Frontal cortex (tissue), 4 donors: ENCODE data around the gene PPFIA4. TPM values are rescaled to one million over a fixed set of nuclear protein-coding genes. Genes with fewer than 3 reads are reported as not detected.

ENCODE experiments used
- DNase-seq, 2 donors: peaks; one replicate each; pipeline ENCODE4 v3.0.0; 2012; ENCODE audit warnings: low spot score in 2 of 2
- FAIRE-seq: peaks from 2 replicates; lab custom pipeline; 2012; peaks lifted over from hg19 to GRCh38; lab: Jason Lieb, UNC
- total RNA-seq: library from RNA; depleted of rRNA; stranded (reverse); fragments of >200 nt; gene quantifications from one replicate; pipeline ENCODE4 v1.2.3, GENCODE V29; 2014
- donor health status: control.
- donor health status: control.
- donor health status: control.

PPFIA4 gene
- total RNA-seq, 1 donor from 2014 or later = 12.6 TPM

DNA sequence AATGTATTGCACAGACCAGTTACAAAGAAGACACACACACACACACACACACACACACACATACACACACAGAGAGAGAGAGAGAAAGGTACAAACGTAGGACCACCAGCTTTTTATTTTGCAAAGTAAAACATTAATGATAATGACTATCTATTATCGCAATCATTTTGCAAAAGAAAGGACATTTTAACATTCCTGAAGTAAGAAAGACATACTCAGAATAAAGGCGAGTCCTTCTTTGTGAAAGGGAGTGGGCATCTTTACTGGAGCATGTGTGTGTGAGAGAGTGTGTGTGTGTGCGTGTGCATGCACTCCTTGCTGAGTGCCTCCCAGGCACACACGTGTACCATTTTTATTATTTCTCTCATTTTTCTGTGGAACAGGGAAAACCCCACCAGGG lies 28.4 kb downstream of the PPFIA4 start:
- DNase-seq (no peak), FAIRE-seq (no peak)

DNA sequence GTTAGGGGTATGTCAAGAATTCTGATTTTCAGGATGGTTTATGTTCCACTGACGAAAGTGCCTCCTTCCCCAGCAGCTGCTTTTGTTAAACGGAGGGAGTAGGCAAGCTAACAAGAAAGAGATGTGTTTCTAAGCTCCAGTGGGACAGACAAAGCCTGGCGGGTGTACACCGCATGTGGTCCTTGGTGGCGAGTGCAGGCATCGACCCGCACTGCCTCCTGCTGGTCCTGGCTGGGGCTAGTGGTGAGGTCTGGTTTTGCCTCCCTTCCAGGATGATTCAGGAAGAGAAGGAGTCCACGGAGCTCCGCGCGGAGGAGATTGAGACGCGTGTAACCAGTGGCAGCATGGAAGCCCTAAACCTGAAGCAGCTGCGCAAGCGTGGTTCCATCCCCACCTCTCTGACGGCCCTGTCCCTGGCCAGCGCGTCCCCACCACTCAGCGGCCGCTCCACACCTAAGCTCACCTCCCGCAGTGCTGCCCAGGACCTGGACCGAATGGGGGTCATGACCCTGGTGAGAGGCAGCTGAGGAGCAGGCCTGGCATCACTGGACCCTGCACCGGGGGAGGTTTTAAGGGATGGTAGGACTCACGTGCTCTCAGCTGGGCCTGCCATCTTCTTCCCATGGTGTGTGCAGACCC lies 29.0 kb downstream of the PPFIA4 start:
- FAIRE-seq = no peak

DNA sequence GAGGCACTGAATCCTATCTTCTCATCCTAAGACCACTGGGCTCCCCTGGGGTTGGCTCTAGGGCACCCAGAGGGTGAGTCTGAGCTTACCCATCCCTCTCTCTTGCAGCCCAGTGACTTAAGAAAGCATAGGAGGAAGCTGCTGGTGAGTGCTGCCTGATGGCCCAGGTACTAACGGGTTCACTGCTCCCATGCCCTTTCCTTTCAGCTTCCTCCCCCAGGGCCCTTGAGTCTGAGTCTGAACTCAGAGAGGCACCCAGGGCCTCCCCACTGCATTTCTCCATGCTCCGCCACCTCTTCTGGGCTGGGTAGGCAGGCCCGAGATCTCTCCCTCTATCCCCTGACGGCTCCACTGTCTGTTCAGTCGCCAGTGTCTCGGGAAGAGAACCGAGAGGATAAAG lies 29.7 kb downstream of the PPFIA4 start:
- no peak for DNase-seq
- no peak for FAIRE-seq

More for the DNA sequence above, 29.0 kb downstream of the PPFIA4 start:
- DNase-seq = no peak

DNA sequence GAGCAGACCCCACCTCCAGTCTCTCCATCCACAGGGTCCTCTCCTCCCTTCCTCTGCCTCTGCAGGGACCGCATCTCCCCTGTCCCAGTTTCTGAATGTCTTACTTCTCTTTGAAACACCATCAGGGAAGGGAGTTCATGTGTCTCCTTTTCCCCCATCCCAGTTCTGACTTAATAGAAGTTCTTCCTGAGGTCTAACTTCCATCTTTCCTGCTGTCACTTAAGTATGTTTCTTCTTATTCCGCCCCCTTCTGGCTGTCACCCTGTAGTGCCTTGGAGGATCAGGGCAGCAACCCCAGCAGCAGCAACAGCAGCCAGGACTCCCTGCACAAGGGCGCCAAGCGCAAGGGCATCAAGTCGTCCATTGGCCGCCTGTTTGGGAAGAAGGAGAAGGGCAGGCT lies 30.2 kb downstream of the PPFIA4 start:
- no peak for FAIRE-seq
- DNase-seq = no peak

DNA sequence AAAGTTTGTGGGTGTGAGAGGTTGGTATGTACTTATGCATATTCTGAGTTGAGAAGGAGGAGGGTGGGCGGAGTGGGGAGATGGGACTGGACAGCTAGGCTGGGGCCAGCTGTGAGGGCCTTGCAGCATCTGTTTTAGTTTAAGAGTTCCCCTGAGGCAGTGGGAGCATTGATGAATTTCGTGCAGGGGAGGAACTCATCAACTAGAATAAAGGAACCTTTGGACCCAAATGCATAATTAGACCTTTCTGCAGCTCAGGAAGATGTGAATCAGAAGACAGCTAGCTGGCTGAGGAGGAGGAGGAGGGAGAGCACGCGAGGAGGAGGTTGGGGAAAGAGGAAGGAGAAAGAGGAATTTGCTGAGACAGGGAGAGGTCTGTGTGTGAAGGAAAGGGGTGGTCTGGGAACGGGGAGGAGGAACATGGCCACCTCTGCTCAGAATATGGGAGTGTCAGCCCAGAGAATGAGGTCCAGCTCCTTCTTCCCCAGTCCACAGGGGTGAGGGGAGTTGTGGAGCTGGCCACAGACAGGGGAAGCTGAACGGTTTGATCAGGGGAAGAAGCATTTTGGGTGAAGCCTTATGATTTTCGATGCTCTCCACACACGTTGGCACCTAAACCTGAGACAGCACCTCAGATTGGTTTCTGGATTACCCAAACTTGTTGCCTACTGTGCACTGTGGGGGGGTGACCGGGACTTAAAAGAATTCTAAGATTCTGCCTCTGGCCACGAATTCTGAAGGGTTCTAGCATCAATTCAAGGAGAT lies 31.8 kb downstream of the PPFIA4 start:
- FAIRE-seq = no peak
- DNase-seq = no peak

DNA sequence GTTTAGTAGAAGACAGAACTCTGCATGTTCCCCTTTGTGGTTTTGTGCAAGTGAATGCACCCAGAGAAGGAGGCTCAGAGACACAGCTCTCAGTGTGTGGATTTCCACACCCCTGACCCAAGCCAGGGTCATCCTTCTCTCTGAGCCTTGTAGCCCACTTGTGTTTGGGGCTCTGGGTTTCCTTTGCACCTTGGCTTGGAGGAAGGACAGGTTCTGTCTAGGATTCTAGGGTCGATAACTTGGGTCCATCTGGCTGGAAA lies 32.3 kb downstream of the PPFIA4 start:
- DNase-seq (no peak), FAIRE-seq (no peak)

DNA sequence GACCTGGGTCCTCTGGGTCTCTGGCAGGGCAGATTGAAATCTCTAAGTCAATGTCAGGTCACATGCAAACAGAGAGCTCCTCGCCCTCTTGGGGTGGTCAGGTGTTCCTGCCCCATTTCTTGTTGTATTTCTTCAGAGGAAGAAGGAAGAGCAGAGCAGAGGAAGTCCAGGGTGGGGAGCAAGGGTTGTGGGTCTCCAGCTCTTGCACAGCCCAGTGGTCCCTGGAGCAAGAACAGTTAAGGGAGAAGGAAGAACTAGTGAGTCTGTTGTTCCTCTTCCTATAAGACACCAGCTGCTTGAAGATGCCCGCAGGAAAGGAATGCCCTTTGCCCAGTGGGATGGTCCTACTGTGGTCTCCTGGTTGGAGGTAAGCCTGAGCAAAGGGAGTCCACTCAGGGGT lies 33.2 kb downstream of the PPFIA4 start:
- FAIRE-seq (no peak), DNase-seq (no peak)

DNA sequence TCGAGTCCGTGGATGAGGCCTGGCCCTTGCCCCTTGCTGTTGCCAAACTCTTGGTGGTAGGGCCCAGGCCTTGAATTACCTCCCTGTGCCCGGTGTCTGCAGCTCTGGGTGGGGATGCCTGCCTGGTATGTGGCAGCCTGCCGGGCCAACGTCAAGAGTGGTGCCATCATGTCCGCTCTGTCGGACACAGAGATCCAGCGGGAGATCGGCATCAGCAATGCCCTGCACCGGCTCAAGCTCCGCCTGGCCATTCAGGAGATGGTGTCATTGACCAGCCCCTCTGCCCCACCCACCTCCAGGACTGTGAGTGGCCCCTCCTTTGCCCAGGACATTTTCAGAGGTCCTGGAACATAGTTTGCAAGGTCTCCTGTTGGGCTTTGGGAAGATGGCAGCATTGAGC lies 33.8 kb downstream of the PPFIA4 start:
- DNase-seq (no peak), FAIRE-seq (no peak)

DNA sequence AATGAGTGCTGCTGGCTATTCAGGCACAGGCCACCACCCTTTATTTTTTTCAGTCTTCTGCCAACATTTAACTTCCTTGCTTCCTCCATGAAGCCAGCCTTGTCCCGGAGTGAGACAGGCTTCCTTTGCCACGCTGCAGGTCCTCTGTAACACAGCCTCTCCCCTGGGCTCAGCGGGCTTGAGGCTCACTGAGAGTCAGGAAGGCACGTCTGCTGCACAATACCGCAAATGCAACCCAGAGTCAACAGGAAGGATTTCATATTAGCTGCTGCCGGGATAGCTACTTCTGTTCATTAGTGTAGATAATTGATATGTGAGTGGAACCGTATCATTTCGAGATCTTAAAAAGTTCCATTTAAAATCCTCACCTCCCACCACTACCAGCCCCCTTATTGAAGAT lies 37.0 kb downstream of the PPFIA4 start:
- DNase-seq = no peak
- no peak for FAIRE-seq

DNA sequence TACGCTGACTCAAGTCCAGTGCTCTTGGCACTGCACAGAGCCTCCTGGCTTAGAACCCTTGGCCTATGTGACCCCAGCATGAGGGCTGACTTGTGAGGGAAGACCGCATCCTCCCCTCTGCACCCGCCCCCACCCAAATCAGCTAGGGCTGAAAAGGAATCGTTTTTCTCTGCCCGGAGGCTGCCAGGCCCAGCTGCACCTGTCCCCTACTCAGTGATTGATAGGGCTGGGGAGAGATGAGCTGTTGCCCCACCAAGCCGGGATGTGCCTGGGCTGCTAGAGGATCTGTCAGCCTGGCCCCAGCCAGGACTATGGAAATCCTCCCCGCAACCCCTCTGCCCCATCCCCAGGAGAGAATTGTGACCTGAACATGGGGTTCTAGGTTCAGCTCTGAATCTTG lies 38.9 kb downstream of the PPFIA4 start:
- FAIRE-seq = no peak

DNA sequence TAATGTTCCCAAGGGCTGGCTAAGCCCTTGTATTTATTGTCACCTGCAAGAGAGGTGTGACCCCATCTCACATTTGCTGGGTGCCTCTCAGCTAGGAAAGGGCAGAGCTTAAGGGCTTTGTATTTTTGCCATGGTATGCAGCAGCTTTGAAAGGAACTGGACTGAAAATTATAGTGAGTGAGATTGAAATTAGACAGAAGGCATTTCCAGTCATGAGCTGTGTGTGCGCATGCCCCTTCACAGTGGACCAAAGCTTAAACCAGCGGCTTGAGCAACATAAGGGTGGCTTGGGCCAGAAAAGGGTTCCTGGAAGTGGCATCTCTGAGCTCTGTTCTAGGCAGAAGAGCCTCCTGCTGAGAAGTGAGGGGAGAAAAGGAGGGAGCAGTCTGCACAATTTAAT lies 39.7 kb downstream of the PPFIA4 start:
- no peak for FAIRE-seq
- no peak for DNase-seq

More for the DNA sequence above, 38.9 kb downstream of the PPFIA4 start:
- no peak for DNase-seq

DNA sequence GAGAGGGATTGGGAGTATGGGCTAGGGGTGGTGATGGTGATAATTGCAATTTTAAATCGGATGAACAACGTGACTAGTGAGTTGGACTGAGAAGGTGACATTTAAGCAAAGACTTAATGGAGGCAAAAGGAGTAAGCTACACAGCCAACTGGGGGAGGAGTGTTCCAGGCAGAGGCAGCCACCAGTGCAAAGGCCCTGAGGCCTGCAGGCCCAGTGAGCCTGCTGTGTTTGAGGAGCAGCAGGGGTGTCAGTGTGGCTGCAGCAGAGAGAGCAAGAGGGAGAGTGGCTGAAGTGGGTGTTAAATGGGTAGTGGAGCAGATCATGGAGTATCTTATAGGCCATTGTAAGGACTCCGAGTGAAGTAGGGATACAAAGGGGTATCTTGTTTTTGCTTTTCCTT lies 40.7 kb downstream of the PPFIA4 start:
- DNase-seq (no peak), FAIRE-seq (no peak)

DNA sequence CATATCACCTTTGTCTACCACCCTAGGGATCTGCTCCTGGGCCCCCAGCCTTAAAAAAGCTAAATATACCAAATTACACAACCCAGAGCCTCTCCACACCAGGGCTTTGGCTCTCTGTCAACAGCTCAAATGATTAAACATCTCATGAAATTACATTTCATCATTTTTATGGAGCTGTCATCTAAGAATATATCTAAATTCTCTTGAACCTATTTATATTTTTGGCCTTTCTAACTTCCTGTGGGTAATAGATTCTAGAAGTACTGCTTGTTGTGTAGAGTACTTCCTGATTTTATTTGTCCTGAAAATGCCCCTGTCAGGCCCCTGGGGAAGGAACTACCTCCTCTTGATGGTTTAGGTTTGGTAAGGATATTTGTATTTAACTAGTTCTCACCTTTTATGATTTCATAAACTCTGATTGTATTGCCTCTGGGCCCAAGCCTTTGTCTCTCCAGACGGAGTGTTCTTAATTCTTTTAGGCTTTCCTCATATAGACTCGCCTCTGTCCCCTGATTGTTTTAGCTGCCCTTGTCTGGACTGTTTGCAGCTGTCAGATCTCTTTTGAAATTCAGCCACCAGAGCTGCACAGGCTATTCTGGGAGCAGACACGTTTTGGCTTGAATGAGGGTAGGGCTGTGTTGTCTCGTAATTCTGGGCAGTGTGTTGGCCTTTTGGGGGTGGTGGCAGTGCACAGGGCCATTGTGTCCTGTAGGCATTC lies 42.9 kb downstream of the PPFIA4 start:
- FAIRE-seq = no peak
- no peak for DNase-seq

DNA sequence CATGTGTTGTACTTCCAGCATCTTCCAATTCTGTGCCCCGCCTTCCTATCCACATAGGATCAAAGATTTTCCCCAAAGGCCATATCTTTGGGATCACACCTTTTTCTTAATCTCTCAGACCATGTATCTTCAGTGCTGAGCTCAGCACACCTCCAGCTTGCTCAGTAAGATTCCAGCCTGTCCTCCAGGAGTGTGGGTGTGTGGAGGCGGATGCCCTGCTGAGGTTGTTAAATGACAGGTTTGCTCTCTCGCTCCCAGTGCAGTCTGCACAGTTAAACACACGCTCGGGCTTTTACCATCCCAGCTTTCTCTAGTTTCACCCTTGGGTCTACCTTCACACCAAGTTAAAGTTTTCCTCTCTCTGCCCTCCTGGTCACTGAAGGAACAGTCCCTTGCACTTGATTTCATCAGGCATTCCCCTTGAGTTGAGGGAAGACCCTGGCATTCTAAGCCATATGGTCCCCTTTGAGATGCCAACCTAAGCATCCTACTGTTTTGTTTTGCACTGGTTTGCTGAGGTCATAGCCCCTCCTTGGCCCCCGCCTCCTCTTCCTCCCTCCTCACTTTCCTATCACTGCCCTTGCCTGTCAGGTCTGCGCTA lies 45.8 kb downstream of the PPFIA4 start:
- no peak for FAIRE-seq

DNA sequence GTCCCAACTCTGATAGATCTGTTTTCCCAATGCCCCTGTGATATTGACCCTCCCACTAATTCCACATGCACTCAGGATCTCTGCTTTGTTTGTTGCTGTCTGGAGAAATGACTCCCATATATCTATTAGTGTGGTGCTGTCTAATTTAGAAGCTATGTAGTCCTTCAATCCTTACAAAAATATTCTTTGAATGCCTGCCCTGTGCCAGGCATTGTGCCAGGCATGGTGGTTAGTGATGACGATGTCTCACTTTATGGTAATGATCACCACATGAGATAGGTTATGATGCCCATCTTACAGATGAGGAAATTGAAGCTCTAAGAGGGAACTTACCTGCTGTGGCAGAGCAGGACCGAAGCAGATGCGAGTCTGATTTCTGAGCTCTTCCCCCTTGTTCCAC lies 46.6 kb downstream of the PPFIA4 start:
- FAIRE-seq (no peak), DNase-seq (no peak)

More for the DNA sequence above, 45.8 kb downstream of the PPFIA4 start:
- no peak for DNase-seq

DNA sequence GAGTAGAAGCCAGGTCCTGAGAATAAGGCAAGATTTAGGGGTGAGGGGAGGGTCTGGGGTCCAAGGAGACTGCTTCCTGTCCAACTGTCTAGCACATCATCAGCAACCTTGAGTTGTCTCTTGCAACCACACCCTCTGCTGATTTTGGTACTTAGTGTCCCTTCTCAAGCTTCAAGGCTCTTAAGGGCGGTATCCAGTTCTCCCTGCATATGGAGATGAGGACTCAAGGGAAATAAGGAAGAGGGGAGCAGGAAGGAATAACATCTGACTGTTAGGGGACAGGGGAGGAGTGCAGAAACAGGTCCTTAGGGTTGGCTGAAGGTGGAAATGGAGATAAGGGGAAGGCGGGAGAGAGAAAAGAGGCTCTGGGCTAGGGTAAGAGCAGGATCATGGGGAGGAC lies 47.2 kb downstream of the PPFIA4 start:
- FAIRE-seq = no peak
- DNase-seq = no peak

DNA sequence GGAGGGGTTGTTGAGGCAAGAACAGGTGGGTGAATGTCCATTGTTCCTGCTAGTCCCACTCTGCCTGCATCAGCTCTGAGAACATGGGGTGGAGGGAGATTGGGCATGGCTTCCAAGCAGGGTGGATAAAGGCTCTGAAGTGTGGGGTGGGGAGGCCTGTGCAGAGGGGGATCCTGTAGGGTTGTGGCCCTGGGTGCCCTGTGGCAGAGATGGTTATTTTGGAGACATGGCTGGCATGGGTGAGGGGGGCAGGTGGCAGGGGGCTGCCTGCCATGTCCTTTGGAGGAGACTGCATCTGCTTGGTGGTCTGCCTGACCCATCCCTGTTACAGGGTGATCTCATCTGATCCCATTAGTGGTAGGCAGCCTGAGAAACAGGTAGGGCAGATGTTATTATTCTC lies 48.3 kb downstream of the PPFIA4 start:
- no peak for FAIRE-seq
- no peak for DNase-seq

DNA sequence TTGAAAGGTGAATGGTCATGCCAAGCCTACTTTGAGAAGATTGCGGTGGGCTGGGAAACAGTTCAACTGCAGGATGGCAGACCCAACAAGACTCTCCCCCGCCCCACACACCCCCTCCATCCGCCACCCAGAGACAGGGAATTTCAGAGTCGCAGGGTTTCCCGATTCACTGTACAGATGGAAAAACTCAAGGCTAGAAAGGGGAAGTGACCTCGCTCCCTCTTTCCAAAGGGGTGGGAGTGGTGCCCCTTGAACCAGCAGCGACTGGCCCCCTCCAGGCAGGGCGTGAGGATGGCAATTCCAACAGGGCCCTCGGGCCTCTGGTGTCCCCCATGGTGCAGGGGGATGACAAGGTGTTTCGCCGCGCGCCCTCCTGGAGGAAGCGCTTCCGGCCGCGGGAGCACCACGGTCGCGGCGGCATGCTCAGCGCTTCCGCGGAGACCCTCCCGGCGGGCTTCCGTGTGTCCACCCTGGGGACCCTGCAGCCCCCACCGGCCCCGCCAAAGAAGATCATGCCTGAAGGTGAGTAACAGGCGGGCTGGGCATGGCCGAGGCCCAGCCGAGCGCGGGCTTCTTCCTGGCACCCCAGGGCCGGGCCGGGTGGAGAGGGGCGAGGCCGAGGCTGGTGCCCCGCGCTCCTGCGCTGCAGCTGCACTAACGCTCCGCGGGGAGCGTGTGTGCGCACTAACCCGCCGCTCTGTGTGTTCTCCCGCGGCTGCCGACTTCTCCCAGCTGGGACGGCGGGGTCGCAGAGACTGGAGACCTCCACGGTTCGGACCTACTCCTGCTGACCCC lies 49.1 kb downstream of the PPFIA4 start:
- no peak for DNase-seq
- FAIRE-seq = no peak

DNA sequence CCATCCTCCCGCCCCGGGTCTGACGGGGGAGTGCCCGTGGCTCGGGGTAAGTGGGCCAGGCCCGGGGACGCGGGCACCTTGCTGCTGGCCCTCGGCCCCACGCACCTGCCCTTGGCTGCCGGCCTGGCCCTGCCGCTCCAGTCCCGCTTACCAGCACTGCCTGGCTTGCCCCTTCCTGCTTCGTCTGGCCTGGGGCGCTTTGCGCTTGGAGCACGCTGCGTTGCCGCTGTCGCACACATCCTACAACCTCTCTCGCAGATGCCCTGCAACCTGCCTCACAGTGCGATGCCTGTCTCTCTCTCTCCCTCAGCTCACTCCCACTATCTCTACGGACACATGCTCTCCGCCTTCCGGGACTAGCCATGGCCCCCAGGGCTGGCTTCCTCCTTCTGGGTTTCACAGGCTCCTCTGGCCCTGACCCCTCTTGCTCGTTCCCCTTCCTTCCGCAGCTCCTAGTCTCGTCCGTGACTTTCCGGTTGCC lies 49.8 kb downstream of the PPFIA4 start:
- DNase-seq = no peak
- no peak for FAIRE-seq

DNA sequence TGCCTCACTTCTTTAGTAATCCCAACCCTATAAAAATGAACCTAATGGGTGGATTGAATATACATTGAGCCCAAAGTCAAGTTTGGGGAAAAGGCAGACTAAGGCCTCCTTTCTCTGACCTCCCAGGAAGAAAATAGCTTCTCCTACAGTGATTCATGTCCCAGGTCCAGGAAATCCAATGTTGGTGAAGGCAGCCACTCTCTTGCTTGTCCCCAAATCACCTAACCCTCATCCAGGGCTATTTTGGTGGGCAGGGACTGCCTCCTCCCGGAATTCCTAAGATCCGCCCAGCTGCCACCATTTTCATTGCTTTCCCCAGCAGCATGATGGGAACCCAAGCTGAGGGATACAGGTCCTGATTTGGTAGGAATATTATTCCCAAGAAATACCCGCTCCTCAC lies 51.1 kb downstream of the PPFIA4 start:
- DNase-seq (no peak), FAIRE-seq (no peak)
